ENCODE results near the gene OR10A2. TPM values are rescaled to one million over a fixed set of nuclear protein-coding genes. Genes with fewer than 3 reads are reported as not detected.

Gene OR10A2
- total RNA-seq, 2 experiments from 2014 or later = not detected

DNA sequence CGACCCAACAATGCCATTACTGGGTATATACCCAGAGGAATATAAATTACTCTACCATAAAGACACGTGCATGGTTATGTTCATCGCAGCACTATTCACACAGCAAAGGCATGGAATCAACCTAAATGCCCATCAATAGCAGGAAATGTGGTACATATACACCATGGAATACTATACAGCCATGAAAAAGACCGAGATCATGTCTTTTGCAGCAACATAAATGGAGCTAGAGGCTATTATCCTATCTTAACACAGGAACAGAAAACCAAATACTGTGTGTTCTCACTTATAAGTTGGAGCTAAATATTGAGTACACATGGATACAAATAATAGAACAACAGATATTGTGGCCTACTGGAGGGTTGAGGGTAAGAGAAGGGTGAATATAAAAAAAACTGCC, 26.0 kb downstream of the OR10A2 start:
- Histone ChIP-seq H4K20me1 (ENCODE audit: insufficient read depth, low read length) (no peaks in the 10 kb centered on the region), H3K9me2 (ENCODE audit: insufficient read depth, low read length) (no peaks in the 10 kb centered on the region), H3K4me3 (ENCODE audit: low read depth, low read length, poor library complexity, severe bottlenecking) (no peak overlapping the region), H3K27ac (ENCODE audit: low read depth, low read length, poor library complexity, severe bottlenecking) (no peak overlapping the region), H2AFZ (ENCODE audit: low read length) (no peak overlapping the region), H3K4me2 (ENCODE audit: low read length) (no peak overlapping the region), H3K9me3 (ENCODE audit: low read length) (peaks cover 6% of the 10 kb centered on the region; the same call in 1 of the 2 replicates), H3K79me2 (ENCODE audit: insufficient read depth, low read depth, low read length) (no peaks in the 10 kb centered on the region), H3K4me1 (ENCODE audit: insufficient read depth, low read length, poor library complexity, severe bottlenecking) (no peaks in the 10 kb centered on the region), H3K36me3 (ENCODE audit: insufficient read depth, low read length) (no peaks in the 10 kb centered on the region)
- DNase-seq (ENCODE audit: low spot score) = no peak
- TF ChIP-seq EZH2phosphoT487 (IDR thresholded peaks at IDR 0.05; ENCODE audit: borderline replicate concordance, low read depth, low read length) (no peak), CTCF (conservative IDR thresholded peaks at IDR 0.05; ENCODE audit: low read length) (no peak)
- BruUV-seq (replicated peaks) = no TSS peak
- intact Hi-C loops (cut with micrococcal nuclease; ENCODE audit: unreplicated experiment) = no loop called here
- POLR2A ChIA-PET = interaction anchor here (0.7 kb wide), 1 partner anchor 34 kb away, joined by 3 read pairs; no protein-coding TSS in a partner anchor
- CTCF ChIA-PET (ENCODE audit: unreplicated experiment) = no interaction called here

- H4K20me1 ChIP-seq (ENCODE audit: insufficient read depth, low read length) = no peaks in the 10 kb centered on the region
- H3K36me3 ChIP-seq (ENCODE audit: insufficient read depth, low read length) = no peaks in the 10 kb centered on the region
- no TSS peak for BruUV-seq (replicated peaks)
- H2AFZ ChIP-seq (ENCODE audit: low read length) = no peak overlapping the region
- no peaks in the 10 kb centered on the region for H3K9me2 ChIP-seq (ENCODE audit: insufficient read depth, low read length)
- H3K79me2 ChIP-seq (ENCODE audit: insufficient read depth, low read depth, low read length) = no peaks in the 10 kb centered on the region
- H3K4me2 ChIP-seq (ENCODE audit: low read length) = no peak overlapping the region
- intact Hi-C loops (cut with micrococcal nuclease; ENCODE audit: unreplicated experiment) = no loop called here
- POLR2A ChIA-PET = interaction anchor here (0.7 kb wide), 1 partner anchor 793 kb away, joined by 4 read pairs; no protein-coding TSS in a partner anchor
- CTCF ChIA-PET (ENCODE audit: unreplicated experiment) = no interaction called here
- TF ChIP-seq CTCF (conservative IDR thresholded peaks at IDR 0.05; ENCODE audit: low read length) (no peak), EZH2phosphoT487 (IDR thresholded peaks at IDR 0.05; ENCODE audit: borderline replicate concordance, low read depth, low read length) (no peak)
- DNase-seq (ENCODE audit: low spot score) = no peak
- H3K4me1 ChIP-seq (ENCODE audit: insufficient read depth, low read length, poor library complexity, severe bottlenecking) = no peaks in the 10 kb centered on the region
- no peak overlapping the region for H3K27ac ChIP-seq (ENCODE audit: low read depth, low read length, poor library complexity, severe bottlenecking)
- H3K9me3 ChIP-seq (ENCODE audit: low read length) = peaks cover 6% of the 10 kb centered on the region; the same call in 1 of the 2 replicates
- no peak overlapping the region for H3K4me3 ChIP-seq (ENCODE audit: low read depth, low read length, poor library complexity, severe bottlenecking)
These were observed 27.0 kb downstream of the OR10A2 start for GRCh38 chr11:6889835-6890234.

GRCh38 chr11:6892400-6892799, 29.5 kb downstream of the OR10A2 start, which contains the start of gene OR2D2:
TSS of gene OR2D2 (minus strand) at chr11:6892500. CDS start at chr11:6892500, 0 bp downstream.
- POLR2A ChIA-PET = no interaction called here

More at GRCh38 chr11:6892400-6892799, 29.5 kb downstream of the OR10A2 start, which contains the start of gene OR2D2:
- Histone ChIP-seq H3K27ac (ENCODE audit: low read depth, low read length, poor library complexity, severe bottlenecking) (no peak within 1 kb of the TSS), H3K4me1 (ENCODE audit: insufficient read depth, low read length, poor library complexity, severe bottlenecking) (no peaks in the 10 kb centered on the region), H4K20me1 (ENCODE audit: insufficient read depth, low read length) (no peaks in the 10 kb centered on the region), H3K4me3 (ENCODE audit: low read depth, low read length, poor library complexity, severe bottlenecking) (no peak within 1 kb of the TSS), H3K4me2 (ENCODE audit: low read length) (no peak within 1 kb of the TSS), H3K9me2 (ENCODE audit: insufficient read depth, low read length) (no peaks in the 10 kb centered on the region), H2AFZ (ENCODE audit: low read length) (no peak within 1 kb of the TSS), H3K9me3 (ENCODE audit: low read length) (peaks cover 6% of the 10 kb centered on the region; the same call in 1 of the 2 replicates), H3K36me3 (ENCODE audit: insufficient read depth, low read length) (no peaks in the 10 kb centered on the region), H3K79me2 (ENCODE audit: insufficient read depth, low read depth, low read length) (no peaks in the 10 kb centered on the region)
- no peak for TF ChIP-seq EZH2phosphoT487 (IDR thresholded peaks at IDR 0.05; ENCODE audit: borderline replicate concordance, low read depth, low read length)
- TF ChIP-seq CTCF (conservative IDR thresholded peaks at IDR 0.05; ENCODE audit: low read length) = no peak
- intact Hi-C loops (cut with micrococcal nuclease; ENCODE audit: unreplicated experiment) = no loop called here
- DNase-seq (ENCODE audit: low spot score) = no peak
- BruUV-seq (replicated peaks) = no TSS peak
- CTCF ChIA-PET (ENCODE audit: unreplicated experiment) = no interaction called here

Data from OCI-LY7 (cell line).